Colon (tissue), 2 donors: Measurements from ENCODE around the gene DDC.
"Not testable (repeated sequence)": the region's sequence is repeated elsewhere in the genome, so short reads cannot be mapped to it uniquely, and the experiment has no call there.

Experiments
- FAIRE-seq: peaks from 2 replicates; lab custom pipeline; 2012; peaks lifted over from hg19 to GRCh38; lab: Jason Lieb, UNC
- donor health status: control.
- donor health status: control.

DDC gene

DNA sequence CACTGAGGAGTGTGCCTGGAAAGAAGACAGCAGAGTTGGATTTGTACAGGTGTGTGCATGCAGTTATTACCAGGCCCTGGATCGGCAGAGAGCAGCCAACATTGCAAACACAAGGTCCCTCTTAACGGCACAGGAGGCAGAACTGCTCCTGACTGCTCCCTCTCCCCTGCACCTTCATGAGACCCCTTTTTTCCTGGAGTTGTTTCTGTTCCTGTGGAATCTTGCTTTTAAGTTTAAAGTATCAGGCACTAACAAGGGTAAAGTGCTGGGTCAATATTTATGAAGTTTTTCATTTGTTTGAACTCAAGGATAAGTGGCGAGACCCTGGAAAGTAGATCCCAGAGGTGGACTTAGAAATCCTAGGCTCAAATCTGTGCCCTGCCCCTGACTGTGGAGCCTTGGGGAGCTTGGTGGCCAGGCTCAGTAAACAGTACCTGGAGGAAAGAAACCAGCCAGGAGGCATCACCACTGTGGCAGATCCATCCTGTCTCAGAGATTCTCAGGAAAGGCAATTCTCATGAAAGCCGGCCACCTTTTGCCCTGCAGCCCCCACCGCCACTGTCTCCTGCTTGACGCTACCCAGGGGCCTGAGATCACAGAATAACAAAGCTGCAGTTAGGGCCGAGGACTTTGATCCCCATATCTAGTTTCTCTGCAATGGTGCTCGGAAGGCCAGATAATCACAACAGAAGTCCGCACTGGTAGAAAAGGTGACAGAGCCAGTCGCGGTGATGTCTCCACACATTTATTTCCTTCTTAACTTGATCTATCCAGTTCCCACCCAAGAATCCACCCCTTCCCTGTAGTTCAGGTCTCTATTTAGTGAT lies 36.7 kb downstream of the DDC start:
- no peak for FAIRE-seq

DNA sequence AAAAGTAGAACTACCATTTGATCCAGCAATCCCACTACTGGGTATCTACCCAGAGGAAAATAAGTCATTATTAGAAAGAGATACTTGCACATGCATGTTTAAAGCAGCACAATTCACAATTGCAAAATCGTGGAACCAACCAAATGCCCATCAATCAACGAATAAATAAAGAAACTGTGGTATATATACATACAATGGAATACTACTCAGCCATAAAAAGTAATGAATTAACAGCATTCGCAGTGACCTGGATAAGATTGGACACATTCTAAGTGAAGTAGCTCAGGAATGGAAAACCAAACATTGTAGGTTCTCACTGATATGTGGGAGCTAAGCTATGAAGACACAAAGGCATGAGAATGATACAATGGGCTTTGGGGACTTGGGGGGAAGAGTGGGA lies 45.9 kb downstream of the DDC start:
- not testable (repeated sequence) for FAIRE-seq

DNA sequence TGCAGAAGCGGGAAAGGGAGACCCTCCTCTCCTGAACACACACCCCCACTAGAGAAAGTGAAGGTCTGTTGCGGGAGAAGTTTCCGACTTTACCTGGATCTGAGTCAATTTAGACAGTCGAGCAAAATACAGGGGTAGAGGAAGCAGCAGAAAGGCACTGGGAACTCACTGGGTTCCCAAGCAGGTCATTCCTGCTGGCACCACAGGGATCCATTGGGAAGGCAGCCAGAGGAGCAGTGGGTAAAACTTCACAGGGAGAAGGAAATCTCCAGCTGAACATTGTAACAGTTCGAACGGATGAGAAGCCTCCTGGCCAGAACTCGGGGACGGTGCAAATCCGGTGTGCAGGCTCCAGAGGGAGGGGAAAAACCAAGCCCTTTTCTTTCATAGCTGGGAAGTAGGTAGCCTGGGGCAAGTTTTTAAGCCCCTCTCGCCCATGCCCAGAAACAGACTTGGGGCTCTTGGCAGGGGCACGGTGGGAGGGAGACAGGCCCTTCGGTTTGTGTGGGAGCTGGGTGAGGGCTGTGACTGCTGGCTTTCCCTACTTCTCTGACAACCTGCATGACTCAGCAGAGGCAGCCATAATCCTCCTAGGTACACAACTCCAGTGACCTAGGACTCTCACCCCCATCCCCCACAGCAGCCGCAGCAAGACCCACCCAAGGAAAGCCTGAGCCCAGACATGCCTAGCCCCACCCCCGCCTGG lies 51.9 kb downstream of the DDC start:
- FAIRE-seq: no peak

GRCh38 chr7:50512384-50512783 lies 52.8 kb downstream of the DDC start:
- FAIRE-seq: no peak

DNA sequence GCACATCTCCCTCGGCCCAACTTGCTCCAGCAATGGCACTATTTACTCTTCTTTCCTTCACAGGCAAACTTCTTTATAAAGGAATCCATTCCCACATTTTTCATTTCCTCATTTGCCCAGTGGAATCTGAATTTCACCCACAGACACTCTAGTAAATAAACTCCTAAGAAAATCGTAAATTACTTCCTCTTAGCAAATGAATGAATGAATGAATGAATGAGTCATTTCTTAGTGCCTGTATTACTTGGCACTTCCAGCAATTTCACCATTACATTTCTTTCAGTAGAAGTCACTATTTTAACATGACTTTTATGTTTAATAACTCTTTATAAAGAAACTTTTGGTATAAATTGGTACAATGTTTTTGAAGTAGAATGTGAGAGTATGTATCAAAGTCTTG lies 55.7 kb downstream of the DDC start:
- no peak for FAIRE-seq

DNA sequence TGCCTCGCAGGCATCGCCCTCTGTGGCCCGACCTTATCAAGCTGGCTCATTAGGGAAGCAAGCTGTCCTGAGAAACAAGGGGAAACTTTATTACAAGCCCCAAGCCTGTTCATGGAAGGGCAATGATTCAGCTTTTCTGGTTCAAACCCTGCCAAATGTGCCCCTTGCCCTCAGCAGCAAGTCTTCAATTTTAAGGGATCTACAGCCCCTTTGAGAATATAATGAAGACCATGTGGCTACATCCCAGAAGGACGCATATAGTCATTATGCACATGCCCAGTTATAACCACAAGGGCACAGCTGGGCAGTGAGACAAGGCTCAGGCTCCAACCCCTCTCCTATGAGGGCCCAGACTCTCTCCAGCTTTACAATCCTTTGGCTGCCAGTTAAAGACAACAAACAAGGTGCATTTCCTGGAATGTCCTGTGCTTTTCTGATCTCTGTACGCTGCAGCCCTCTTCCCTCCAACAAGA lies 56.7 kb downstream of the DDC start:
- FAIRE-seq: no peak

GRCh38 chr7:50507898-50508470 lies 57.2 kb downstream of the DDC start:
- FAIRE-seq: no peak

DNA sequence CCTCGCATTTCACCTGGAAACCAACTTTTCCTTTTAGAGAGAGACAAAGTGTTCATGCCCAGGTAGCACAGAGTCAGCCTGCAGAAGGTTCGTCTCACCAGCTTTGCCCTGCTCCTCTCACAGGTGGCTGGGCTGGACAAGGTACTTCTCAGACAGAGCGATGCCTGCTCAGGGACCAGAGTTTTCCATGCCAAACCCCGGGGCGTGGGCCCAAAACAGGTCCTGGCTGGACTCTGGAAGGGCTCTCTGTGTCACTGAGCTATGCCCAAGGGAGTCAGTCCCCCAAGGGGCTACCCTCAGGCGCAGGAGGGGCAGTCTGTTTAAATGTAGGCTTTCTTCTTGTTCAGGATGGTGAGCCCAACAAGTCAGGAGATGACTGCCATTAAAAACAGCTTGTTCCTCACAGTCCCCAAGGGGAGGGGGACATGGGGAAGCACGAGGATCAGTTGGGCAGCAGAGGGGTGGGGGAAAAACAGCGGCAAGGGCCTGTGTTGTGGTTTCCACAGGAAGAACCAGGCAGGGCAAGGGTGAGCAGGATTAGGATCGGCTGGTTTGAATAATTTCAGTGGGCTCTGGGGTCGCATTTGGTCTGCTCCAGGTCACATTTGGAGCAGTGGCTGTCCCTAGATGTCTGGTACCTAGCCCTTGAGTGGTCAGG lies 59.5 kb downstream of the DDC start:
- no peak for FAIRE-seq

DNA sequence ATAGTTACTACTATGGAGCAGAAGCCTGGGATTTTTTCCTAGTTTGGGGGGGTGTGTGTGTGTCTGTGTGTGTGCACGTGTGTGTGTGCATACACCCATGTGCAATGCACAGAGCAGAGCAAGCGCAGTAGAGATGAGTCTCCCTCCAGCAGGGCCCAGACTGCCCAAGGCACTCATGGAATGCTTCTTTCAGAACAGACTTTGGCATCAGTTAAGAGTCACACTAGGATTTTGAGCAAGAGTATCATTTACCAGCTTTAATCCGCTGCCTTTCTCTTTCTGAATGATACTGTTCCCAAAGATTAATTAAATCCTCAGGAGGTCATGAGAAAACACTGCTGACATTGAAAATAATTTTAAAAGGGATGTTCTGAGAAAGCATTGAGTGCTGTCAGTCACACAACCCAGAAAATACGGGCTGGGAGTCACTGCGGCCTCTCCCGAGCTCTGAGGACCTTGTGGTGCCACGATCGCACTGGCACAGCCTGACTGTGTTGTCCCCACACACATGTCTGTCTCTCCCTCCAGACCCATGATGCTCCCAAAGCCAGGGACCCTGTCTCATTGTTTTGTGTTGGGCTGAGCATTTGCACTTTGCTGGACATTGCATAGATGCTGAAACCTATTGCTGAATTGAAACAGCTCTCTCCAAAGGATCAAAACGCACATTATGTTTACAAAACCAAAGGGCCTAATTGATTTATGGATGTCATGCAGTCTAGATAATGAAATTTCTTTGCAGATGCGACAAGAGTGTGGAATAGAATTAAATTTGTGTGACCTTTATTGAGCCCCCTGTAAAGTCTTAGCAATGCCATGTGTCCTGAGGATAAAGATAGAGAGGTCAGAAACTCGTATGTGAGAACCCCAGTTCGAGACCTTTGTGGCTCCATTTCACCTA lies 60.3 kb downstream of the DDC start:
- FAIRE-seq: no peak

DNA sequence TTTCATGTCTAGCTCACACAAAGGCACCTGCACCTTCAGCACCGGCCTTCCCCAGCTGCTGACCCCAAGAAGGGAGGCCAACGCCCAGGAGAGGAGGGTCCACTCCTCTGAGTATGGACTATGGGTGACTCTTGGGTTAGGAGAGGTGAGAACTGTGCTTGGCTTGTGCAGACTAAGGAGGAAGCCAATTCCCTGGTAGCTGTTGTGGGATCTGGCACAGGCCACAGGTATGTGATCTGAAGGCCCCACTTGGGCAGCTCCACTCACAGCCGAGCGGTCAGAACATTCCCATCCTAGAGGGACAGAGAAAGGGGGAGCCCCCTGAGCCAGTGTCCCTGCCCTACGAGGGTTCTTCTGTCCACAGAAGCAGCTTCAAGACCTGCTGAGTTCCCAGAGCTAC lies 62.3 kb downstream of the DDC start:
- no peak for FAIRE-seq

GRCh38 chr7:50502001-50502684 lies 63.1 kb downstream of the DDC start:
- no peak for FAIRE-seq

DNA sequence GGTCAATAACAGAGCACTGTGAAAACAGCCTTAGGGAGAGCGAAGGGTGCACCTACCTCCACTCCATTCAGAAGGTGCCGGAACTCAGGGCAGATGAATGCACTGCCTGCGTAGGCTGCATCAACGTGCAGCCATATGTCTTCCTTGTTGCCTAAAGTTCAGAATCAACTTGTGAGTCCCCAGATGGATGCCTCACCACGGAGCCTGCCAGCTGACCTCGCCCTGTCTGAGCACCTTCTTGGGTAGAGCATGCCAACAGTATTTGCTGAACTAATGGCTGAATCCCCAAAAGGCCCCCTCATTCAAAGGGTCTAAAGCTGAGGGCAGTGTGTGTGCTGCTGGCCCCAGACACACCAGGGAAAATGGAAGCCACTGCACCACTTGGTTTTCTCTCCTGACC lies 66.1 kb downstream of the DDC start:
- no peak for FAIRE-seq

GRCh38 chr7:50497968-50498367 lies 67.2 kb downstream of the DDC start:
- no peak for FAIRE-seq

DNA sequence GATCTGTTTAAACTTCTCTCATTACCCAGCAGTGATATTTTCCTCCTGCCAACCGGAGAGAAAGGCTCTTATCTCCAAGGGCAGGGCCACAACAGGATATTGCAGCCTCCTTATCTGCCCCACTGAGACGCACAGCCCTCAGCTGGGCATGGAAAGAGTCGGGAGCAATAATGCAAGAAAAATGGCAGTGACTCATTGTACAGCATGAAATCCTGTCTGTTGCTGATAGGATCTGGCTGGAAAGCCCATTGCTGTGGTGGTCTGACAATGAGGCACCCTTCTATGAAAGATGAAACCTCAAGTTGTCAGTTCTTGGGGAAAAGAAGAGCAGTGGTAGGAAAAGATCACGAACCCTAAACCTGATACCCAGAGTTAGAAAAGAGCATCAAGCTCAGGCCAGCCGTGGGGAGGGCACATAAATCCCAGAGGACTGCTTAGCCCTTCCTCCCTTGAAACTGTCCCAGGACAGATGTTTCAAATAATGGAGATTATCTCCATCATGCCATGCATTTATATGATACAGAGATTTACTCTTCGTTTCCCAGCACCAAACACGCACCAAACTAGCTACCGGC lies 68.0 kb downstream of the DDC start:
- FAIRE-seq: no peak

- FAIRE-seq: no peak
Observed at GRCh38 chr7:50496569-50496968, 68.6 kb downstream of the DDC start.

GRCh38 chr7:50495746-50496145 lies 69.5 kb downstream of the DDC start:
- FAIRE-seq: no peak

DNA sequence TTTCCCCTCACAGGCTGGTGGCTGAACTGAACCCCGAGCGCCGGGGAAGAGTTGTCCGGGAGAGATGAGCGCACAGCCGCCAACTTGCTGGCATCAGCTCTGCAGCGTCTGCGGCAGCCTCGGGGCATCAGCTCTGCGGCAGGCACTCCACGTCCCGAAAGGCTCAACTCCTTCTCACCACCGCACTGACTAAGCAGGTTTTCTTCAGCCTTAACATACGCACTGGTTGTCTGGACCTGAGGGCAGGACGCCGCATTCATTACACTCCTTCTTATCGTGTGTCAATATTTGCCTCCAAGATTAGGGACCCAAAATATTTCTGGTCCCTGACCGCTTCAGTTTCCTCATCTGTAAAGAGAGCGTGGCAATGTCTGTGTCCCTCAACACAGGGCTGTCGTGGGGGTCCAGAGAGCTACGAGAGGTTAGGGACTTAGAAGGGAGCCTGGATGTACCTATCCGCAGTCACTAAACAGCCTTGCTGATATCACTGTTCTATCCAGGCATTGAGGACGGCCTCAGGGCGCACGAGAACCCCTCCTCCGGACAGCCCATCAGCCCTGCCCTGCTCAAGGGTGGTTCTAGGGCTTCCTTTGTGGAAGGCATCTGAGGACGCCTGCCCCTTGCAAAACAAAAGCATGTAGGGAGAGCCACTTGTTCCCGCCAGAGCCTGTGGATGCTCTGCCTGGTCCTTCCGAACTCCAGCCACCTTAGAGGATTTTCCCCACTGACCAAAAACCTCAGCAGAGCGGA lies 72.3 kb downstream of the DDC start:
- no peak for FAIRE-seq

DNA sequence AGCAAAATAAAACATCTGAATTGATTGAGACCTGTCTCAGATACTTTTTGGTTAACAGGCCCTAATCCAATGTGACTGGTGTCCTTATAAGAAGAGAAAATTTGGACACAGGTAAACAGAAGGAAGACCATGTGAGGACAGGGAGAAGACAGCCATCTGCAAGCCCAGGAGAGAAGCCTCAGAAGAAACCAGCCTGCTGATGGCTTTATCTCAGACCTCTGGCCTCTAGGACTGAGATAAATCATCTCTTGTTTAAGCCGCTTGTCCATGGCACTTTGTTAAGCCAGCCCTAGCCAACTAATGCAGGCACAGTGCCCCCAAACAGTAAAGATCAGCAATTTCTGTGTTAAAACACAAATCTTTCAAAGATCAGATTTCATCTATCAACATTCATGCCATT lies 73.3 kb downstream of the DDC start:
- FAIRE-seq: no peak

DNA sequence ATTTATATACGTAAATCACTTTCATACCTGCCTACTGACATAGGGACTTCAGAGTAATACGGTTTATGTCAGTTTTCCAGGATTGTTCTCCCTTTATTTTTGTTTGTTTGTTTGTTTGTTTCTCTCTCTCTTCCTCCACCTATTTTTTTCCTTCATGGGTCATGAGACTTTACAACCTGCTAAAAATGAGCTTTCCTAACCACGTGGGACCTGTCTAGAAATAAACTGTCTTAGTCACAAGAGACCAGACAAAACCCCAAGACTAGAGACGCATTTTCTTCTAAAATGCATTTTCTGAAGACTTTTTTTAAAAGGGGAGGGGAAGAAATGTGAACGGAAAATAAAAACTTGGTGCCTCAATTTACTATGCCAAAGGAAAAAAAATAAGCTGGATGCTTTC lies 74.0 kb downstream of the DDC start:
- no peak for FAIRE-seq

- FAIRE-seq: no peak
Observed at GRCh38 chr7:50488379-50488778, 76.8 kb downstream of the DDC start.
